ENCODE results near the gene AGR2. TPM values are rescaled to one million over a fixed set of nuclear protein-coding genes. Genes with fewer than 3 reads are reported as not detected.

AGR2 gene
- total RNA-seq, 4 donors from 2014 or later = not detected

GRCh38 chr7:16753932-16754855 lies 50.6 kb downstream of the AGR2 start:
- no peak for TF ChIP-seq CTCF (IDR thresholded peaks at IDR 0.05; ENCODE audit: low read depth)

- TF ChIP-seq CTCF (IDR thresholded peaks at IDR 0.05; ENCODE audit: low read depth) = no peak
Observed at GRCh38 chr7:16753102-16753931, 51.5 kb downstream of the AGR2 start, which contains the start of gene TSPAN13. TSPAN13 (plus strand) TSS chr7:16753755; CDS start chr7:16753968, 213 bp downstream.

- TF ChIP-seq CTCF (IDR thresholded peaks at IDR 0.05; ENCODE audit: low read depth) = no peak
Observed at GRCh38 chr7:16747102-16747501, 57.7 kb downstream of the AGR2 start.

GRCh38 chr7:16745645-16746044 lies 59.2 kb downstream of the AGR2 start:
- no peak for TF ChIP-seq CTCF (IDR thresholded peaks at IDR 0.05; ENCODE audit: low read depth)

- TF ChIP-seq CTCF (IDR thresholded peaks at IDR 0.05; ENCODE audit: low read depth) = no peak
Observed at GRCh38 chr7:16744518-16745250, 60.1 kb downstream of the AGR2 start.

- no peak for TF ChIP-seq CTCF (IDR thresholded peaks at IDR 0.05; ENCODE audit: low read depth)
Observed at GRCh38 chr7:16743236-16743635, 61.6 kb downstream of the AGR2 start.

All from subcutaneous adipose tissue (tissue), 4 donors.